Activated CD8-positive, alpha-beta memory T cell treated with anti-CD3 and anti-CD28 coated beads for 48 hours (primary cell): ENCODE data around the gene MAP3K7.

Experiments used
- DNase-seq, 3 experiments: peaks; one replicate each; pipeline ENCODE4 v3.0.0-alpha.2; 2020; ENCODE audit warnings: low read depth in 2 of 3, low spot score in 2 of 3

The MAP3K7 gene

GRCh38 chr6:90530882-90531281 is 56.0 kb downstream of the MAP3K7 start:
- no peak for DNase-seq

GRCh38 chr6:90525421-90525820 is 61.5 kb downstream of the MAP3K7 start:
- DNase-seq, result no peak

- DNase-seq, result no peak
Observed at GRCh38 chr6:90523779-90524310, 63.0 kb downstream of the MAP3K7 start.

GRCh38 chr6:90521955-90522354 is 64.9 kb downstream of the MAP3K7 start:
- no peak for DNase-seq

- no peak for DNase-seq
Observed at GRCh38 chr6:90516074-90516660, 70.7 kb downstream of the MAP3K7 start.

- no peak for DNase-seq
Observed at GRCh38 chr6:90514496-90514895, 72.4 kb downstream of the MAP3K7 start.

- DNase-seq, result no peak
Observed at GRCh38 chr6:90508753-90509152, 78.1 kb downstream of the MAP3K7 start.

- DNase-seq, result no peak
Observed at GRCh38 chr6:90502866-90503407, 83.9 kb downstream of the MAP3K7 start.

- no peak for DNase-seq
Observed at GRCh38 chr6:90502381-90502780, 84.5 kb downstream of the MAP3K7 start.

GRCh38 chr6:90500458-90500857 is 86.4 kb downstream of the MAP3K7 start:
- no peak for DNase-seq

- DNase-seq, result no peak
Observed at GRCh38 chr6:90497411-90497810, 89.5 kb downstream of the MAP3K7 start.

- no peak for DNase-seq
Observed at GRCh38 chr6:90496258-90497016, 90.4 kb downstream of the MAP3K7 start.

GRCh38 chr6:90495216-90495817 is 91.6 kb downstream of the MAP3K7 start:
- no peak for DNase-seq

GRCh38 chr6:90494067-90494780 is 92.6 kb downstream of the MAP3K7 start:
- DNase-seq, result no peak

GRCh38 chr6:90493332-90493731 is 93.5 kb downstream of the MAP3K7 start:
- no peak for DNase-seq

- DNase-seq, result no peak
Observed at GRCh38 chr6:90492798-90493197, 94.1 kb downstream of the MAP3K7 start.

GRCh38 chr6:90492369-90492768 is 94.5 kb downstream of the MAP3K7 start:
- no peak for DNase-seq

- DNase-seq, result no peak
Observed at GRCh38 chr6:90490030-90490716, 96.7 kb downstream of the MAP3K7 start.

GRCh38 chr6:90488816-90489215 is 98.1 kb downstream of the MAP3K7 start:
- DNase-seq, result no peak

GRCh38 chr6:90485635-90486277 is 101.1 kb downstream of the MAP3K7 start:
- DNase-seq, result no peak
